Stimulated activated CD8-positive, alpha-beta memory T cell treated with anti-CD3 and anti-CD28 coated beads, Interleukin-12 subunit alpha, Interleukin-12 subunit beta, amount 100 ng/mL, for 24 hours (primary cell): ENCODE results near the gene GTPBP3.

Experiments
- DNase-seq: peaks from one replicate; pipeline ENCODE4 v3.0.0-alpha.2; 2020; ENCODE audit errors: extremely low read depth

The GTPBP3 gene

DNA sequence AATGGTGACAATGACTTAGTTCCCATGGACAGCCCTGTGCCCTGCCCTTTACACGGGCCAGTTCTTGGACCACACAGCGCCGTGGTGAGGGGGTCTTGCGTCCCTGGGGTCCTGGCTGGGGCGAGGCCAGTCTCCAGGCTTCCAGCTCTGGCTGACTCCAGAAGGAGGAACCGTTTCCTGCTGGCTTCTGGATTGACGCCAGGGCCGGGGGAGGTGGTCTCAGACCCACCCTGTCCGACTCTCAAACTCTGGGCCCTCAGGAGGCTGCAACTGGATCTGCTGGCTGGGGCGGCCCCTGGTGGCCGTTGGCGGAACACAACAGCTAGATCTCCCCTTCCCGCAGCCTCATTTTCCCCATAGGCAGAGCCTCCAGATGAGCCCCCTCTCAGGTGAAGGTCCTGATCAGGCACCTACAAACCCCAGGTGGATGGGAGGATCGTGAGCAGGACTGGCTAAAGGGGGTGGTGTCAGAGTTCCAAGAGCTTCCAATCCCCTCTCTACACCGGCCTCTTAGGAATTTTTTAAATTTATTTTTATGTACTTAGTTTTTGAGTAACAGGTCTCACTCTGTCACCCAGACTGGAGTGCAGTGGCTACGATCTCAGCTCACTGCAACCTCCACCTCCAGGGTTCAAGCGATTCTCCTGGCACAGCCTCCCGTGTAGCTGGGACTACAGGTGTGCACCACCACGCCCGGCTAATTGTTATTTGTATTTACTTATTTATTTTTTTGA, 48.7 kb downstream of the GTPBP3 start:
- DNase-seq = peak; percentile 19

DNA sequence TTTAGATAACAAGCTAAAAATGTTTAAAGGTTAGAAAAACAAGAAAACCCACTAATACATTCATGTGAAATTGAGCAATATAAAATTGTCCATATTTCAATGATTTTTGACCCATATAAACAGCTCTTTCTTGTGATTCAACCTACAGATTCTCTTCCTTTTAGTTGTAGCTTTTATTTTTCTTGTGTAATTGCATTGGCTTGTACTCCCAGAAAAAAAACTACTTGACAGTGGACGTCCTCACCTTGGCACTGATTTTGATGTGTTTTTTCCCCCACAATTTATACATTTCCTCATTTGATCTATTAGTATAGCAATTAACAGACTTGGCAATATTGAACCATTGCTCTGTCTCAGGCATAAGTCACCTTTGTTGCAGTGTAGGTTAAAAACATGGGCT, 51.9 kb downstream of the GTPBP3 start:
- no peak for DNase-seq

- DNase-seq = no peak
These were observed 52.8 kb downstream of the GTPBP3 start for GRCh38 chr19:17389957-17390664.

DNA sequence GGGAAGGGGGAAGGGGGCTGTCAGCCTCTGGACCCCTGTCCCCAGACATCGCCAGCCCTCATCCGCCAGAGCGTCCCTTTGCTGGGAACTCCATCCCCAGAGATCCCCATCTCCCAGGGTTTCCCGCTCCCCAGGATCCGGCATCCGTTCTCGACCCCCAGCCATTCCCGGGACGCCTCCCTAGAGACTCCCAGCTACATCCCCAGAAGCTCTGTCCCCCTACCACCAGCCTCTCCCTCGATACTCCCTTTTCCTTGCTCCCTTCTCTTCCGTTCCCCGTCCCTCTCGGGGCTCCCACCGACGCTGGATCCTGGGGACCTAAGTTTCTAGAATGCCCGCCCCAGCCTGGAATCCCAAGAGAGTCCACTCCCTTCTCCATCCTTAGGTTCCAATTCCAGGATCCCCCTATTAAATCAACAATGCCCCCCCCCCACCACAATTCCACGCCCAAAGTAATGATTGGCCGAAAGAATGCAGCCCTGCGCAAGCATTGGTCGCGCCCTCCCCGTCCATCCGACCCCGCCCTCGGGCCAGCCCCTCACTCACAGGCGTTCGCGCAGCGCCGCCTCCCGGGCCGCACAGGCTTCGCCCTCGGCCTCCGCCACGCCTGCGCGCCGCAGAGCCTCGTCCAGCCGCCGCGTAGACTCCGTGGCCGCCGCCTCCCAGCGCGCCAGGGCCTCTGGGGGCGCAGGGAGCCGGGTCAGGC, 53.5 kb downstream of the GTPBP3 start:
- DNase-seq = peak; percentile 76

DNA sequence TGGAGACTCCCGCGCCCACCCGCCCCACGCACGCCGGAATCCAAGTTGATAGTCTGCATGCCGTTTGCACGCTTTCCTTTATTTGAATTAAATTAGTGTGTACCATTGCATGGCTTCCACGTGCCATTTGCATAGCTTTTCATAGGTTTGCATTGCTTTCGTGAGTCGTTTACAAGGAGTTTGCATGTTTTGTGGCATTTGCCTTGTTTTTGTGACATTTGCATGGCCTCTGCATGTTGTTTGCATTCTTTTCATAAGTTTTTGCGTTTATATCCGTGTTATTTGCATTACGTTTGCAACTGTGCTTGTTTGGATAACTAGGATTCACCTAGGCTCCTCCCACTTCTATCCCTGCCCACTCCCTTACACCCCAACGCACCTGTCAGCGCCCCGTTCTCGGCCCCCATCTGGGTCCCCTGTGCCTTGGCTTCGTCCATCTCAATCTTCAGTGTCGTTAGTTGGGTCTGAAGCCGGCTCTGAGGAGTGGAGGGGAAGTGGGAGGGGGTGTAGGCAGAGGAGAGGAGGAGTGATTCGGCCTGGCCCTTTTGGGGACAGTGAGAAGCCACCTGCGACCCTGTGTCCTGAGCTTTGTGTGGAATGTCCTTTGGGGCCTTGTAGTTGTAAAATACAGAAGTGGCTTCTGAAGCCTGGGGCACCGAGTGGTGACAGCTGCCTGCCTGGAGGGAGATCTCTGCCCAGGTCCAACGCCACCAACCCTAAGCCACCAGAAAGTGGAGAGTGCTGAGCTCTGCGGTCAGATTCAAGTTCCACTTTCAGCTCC, 54.2 kb downstream of the GTPBP3 start:
- no peak for DNase-seq
